Astrocyte of the cerebellum (primary cell): ENCODE measurements around the gene TOR1AIP1.
"Not testable (repeated sequence)": the region's sequence is repeated elsewhere in the genome, so short reads cannot be mapped to it uniquely, and the experiment has no call there.

Experiments used
- DNase-seq: peaks from one replicate; pipeline ENCODE4 v3.0.0-alpha.2; 2011; ENCODE audit warnings: low read depth
- H3K4me3 ChIP-seq: 2 replicates; pipeline ENCODE4 v1.5.1; 2011; ENCODE audit warnings: mild to moderate bottlenecking, low read depth, low read length, moderate library complexity
- CTCF ChIP-seq: IDR thresholded peaks from 2 replicates; pipeline ENCODE4 v1.5.1; 2012; ENCODE audit warnings: low read length, low read depth, moderate library complexity, mild to moderate bottlenecking; ENCODE audit errors: missing control alignments
- in situ Hi-C: cut with HindIII; loops from 2 replicates; pipeline ENCODE4 v1.10.0; 2017; ENCODE audit warnings: low sequenced_read_pairs

TOR1AIP1 gene

GRCh38 chr1:179955731-179956130 is 73.6 kb downstream of the TOR1AIP1 start:
- peak overlapping the region; percentile 91 for H3K4me3 ChIP-seq
- TF ChIP-seq CTCF = no peak
- no peak for DNase-seq
- in situ Hi-C loops = no loop called here

DNA sequence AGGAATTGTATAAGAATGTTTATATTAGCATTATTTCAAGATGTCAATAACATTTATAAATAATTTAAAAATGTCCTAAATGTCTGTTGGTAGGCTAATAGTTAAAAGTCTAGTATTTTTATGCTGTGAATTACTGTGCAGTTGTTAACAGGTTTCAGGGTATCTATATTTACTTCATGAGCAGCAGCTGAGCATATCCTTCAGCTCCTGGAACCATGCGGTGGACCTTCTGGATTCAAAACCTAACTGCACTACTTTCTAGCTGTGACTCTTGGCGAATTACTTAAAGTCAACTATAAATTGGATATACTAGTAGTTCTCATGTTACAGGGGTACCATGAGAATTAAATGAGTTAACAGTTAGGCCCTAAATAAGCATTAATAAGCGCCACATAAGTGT is 76.3 kb downstream of the TOR1AIP1 start:
- in situ Hi-C loops = no loop called here
- TF ChIP-seq CTCF = no peak
- DNase-seq = no peak
- no peak overlapping the region for H3K4me3 ChIP-seq

DNA sequence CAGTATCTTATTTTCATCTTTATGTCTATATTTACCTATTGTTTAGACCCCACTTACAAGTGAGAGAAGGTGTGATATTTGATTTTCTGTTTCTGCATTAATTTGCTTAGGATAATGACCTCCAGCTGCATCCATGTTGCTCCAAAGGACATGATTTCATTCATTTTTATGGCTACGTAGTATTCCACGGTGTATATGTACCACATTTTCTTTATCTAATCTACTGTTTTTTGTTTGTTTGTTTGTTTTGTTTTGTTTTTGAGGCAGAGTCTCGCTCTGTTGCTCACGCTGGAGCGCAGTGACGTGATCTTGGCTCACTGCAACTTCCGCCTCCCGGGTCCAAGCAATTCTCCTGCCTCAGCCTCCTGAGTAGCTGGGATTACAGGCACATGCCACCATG is 80.1 kb downstream of the TOR1AIP1 start:
- H3K4me3 ChIP-seq, in situ Hi-C loops, DNase-seq: not testable (repeated sequence)

DNA sequence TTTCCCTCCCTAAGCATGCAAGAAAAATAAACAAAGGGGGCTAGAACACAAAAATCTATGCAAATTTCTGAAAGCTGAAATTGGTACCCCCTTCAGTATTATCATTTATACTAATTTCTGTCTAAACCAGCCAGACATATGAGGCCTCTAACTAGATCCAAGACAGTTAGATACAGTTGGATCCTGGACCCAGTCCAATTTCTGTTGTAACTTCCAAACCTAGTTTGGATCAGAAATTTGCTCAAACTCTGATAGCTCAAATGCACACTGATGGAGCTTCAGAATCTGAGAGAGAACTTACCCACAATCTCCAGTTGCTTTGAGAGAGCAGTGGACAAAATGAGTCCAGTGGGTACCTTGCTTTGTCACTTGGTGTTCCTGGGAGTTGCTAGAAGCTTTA is 84.5 kb downstream of the TOR1AIP1 start:
- no peak overlapping the region for H3K4me3 ChIP-seq
- no peak for DNase-seq
- in situ Hi-C loops = no loop called here
- TF ChIP-seq CTCF = no peak

- TF ChIP-seq CTCF = no peak
- in situ Hi-C loops = no loop called here
- DNase-seq = no peak
- no peak overlapping the region for H3K4me3 ChIP-seq
These were observed 86.4 kb downstream of the TOR1AIP1 start for GRCh38 chr1:179968284-179968993.

DNA sequence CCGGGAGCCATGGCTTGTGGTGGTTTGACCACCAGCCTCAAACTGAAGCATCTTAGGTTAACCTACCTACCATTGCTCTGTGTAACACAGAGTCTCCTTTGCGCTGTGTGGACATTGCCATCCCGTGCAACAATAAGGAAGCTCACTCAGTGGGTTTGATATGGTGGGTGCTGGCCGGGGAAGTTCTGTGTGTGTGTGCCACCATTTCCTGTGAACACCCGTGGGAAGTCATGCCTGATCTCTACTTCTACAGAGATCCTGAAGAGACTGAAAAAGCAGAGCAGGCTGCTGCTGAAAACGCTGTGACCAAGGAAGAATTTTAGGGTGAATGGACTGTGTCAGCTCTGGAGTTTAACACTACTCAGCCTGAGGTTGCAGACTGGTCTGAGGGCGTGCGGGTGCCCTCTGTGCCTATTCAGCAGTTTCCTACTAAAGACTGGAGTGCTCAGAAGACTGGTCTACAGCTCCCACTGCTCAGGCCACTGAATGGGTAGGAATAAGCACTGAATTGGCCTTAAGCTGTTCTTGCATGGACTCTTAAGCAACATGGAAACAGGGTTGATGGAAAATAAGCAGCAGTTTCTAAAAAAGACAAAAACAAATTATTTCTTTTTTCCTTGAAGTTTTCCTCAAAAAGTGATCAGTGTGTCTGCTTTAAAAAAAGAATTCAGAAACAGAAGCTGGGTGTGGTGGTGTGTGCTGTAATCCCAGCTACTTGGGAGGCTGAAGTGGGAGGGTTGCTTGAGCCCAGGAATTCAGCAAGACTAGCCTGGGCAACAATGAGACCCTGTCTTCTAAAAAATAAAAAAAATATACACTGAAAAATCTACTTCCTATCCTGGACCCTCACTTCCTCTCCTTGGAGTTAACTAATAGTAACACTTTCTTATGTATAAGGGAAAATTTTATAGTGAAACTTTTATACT is 87.2 kb downstream of the TOR1AIP1 start:
- in situ Hi-C loops = no loop called here
- no peak for TF ChIP-seq CTCF

More for the DNA sequence above, 87.2 kb downstream of the TOR1AIP1 start:
- no peak for DNase-seq
- no peak overlapping the region for H3K4me3 ChIP-seq
